ENCODE data around the gene C2CD2.

C2CD2 gene

GRCh38 chr21:41861255-41861654 is 92.6 kb downstream of the C2CD2 start:
- no peak for DNase-seq

DNA sequence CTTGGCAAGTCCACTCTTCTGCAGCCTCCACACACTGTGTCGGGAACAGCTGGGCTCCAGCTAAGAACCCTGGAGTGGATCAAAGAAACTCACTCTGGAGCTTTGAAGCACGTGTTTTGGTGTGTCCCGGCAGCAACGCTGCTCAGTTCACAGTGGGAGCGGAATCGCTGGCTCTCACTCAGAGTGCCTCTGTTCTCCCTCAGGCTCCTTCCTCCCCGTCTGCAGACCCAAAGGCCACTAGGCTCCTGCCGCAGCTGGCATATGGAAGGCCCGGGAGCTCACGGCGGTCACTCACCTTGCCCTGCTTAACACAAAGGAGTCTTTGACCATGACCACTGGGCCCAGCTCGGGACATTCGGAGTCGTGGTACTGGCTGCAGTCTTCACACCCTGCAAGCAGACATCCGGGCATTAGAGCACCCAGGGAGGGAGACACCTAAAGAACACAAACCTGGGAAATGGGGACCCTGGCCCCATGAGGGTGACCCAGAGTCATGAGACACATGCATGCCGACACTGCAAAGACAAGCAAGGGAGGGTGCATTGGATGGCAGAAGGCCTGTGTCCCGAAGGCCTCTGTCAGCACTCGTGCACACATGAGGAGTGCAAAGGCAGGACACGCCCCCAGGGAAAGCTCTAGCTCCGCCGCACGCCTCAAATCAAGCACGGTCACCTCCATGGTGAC is 94.4 kb downstream of the C2CD2 start:
- no peak for DNase-seq

DNA sequence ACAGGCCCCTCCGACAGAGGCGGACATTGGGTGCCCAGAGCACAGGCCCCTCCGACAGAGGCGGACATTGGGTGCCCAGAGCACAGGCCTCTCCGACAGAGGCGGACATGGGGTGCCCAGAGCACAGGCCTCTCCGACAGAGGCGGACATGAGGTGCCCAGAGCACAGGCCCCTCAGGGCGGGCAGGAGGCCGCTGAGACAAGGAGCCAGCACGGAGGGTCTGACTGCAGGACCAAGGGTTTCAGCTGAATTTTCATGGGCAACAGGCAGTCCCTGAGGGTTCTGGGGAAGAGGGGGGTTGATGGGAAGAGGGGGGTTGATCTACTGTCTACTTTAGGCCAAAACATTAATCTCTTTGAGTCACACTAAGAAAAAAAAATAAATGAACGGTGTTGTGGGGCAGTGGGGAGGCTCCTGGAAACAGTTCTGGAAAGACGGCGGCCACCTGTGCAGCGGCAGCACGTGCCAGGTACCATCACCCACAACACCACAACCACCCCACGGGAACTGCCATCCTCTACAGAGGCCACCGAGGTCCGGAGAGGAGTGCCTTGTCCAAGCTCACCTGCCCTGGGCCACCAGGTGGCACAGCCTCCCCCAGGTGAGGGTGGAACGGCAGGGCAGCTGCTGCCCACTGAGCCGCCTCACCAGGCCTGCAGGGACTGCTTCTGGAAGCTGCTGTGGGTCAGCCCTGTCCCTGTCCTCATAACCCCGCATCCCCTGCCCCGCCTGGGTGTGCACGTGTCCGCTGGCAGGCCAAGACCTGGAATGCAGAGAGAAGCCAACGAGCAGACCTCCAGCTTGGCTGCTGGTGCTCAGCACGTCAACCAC is 95.1 kb downstream of the C2CD2 start:
- DNase-seq, result no peak

DNA sequence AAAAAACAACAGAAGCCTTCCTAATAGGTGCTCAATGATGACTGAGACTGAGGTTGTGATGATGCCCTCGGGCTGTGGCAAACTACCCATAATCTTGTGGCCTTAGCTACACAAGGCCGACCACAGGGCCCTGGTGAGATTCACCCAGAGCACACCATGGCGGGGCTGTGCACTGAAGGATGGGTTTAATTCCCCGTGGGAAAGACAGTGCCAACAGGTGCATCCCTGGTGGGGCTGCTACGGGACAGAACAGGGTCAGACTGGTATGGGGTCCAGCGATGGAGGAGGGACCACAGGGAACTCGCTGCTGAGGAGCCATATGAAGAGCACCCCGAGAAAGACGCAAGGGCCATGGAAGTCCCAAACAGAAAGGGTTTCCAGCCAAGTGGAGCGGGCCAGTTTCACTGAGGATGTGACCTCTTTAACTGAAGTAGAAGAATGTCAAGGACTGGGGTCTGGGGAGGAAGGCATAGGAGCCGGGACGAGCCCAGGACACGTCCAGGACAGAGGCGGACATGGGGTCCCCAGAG is 96.0 kb downstream of the C2CD2 start:
- no peak for DNase-seq

- no peak for DNase-seq
Measured at GRCh38 chr21:41856572-41856971, 97.2 kb downstream of the C2CD2 start.

- no peak for DNase-seq
Measured at GRCh38 chr21:41854426-41854995, 99.3 kb downstream of the C2CD2 start.

GRCh38 chr21:41852929-41853320 is 100.9 kb downstream of the C2CD2 start:
- DNase-seq, result no peak

DNA sequence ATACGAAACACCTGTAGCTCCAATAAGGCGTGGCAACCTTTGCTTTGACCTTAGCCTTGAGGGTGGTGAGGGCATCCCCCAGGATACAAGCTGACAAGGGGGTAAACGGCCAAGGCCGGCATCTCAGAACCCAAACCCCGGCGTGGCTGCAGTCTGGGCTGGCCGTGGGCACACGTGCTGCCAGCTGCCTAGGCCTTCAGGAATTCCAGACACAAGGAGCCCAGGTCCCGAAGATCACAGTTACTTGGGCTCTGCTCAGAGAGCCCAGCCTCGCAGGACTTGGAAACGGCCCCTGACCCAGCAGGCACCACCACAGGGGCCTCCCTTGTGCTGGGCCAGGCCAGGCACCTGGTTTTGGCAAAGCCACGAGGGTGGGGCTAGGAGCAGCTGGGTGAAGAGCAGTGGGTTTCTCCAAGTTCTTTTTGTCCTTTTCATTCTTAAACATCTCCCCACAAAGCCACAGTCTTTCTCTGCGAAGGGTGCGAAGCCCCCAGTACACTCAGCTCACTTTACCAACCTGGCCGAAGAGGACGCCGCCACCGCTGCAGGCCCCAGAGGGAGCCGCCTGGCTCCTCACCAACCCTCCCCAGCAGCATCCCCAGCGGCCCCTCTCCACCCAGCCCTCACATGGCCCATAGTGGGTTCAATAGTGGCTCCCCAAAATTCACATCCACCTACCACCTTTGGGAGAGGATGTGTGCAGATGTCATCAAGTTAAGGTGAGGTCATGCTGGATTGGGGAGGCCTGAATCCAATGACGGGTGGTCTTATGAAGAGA is 101.5 kb downstream of the C2CD2 start:
- DNase-seq, result no peak

GRCh38 chr21:41851090-41851790 is 102.6 kb downstream of the C2CD2 start:
- peak; percentile 78 for DNase-seq

DNA sequence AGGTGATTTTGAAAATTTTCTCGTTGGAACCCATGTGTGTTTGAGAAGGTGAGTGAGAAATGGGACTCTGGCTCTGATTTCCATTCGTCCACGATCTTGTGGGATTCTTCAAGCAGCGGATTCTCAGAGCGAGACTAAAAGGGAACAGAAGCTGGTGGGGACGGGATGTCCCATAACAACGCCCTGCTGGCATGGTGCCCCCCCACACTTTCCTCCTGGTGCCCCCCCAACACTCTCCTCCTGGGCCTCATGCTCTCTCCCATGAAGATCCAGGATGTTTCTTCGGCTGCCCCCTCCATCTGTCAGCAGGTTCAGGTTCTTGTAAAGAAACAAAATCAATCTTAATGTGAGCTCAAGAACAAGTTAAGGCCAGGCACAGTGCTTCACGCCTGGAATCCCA is 103.7 kb downstream of the C2CD2 start:
- no peak for DNase-seq

DNA sequence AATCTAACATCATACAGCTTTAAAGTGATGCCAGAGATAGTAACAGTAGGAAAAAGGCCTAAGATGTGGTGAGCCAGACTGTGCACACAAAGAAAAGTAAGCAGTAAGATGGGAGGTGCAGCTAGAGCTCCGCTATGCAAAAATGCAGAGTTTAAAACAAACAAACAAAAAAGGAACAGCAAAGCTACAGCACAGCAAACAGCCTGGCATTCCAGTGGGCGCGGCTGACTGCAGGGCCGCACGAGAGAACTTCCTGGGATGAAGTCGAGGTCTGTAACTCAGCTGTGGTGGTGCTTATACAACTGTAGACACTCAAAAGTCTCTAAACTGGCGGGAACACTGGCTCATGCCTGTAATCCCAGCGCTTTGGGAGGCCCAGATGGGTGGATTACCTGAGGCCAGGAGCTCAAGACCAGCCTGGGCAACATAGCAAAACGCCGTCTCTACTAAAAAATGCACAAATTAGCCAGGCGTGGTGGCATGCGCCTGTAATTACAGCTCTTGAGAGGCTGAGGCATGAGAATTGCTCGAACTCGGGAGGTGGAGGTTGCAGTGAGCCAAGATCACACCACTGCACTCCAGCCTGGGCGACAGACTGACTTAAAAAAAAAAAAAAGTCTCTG is 104.7 kb downstream of the C2CD2 start:
- no peak for DNase-seq

- DNase-seq, result no peak
Measured at GRCh38 chr21:41848533-41848932, 105.3 kb downstream of the C2CD2 start.

DNA sequence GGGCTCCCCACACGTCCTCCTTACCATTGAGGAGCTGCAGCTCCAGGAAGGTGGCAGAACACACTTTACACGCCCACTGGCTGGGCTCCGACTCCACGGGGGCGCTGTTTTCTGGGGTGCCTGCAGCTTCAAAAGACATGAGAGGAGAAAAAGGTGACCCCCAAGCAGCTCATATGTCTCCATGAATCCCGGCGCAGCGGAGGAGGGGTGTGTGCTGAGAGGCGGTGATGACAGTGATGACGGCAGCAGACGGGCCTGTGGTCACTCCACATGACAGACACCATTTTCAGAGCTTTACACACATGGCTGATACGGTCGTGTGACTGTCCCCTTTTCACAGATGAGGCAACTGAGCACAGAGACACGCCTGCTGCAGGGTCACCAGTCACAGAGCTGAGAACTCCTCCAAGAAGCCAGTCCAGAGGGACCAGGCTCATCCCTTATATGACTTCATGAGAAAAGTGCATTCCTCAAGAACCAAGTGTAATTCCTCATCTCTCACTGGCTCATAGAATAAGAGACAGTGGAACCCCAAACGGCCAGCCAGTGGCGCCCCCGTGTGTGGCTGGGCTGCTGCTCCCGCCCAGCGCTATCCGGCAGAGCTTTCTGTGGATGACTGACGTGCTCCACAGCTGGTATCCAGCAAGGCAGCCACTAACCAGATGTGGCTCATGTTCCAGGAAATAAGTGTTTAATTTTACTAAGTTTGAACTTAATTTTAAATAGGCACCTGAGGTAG is 106.6 kb downstream of the C2CD2 start:
- DNase-seq, result no peak

DNA sequence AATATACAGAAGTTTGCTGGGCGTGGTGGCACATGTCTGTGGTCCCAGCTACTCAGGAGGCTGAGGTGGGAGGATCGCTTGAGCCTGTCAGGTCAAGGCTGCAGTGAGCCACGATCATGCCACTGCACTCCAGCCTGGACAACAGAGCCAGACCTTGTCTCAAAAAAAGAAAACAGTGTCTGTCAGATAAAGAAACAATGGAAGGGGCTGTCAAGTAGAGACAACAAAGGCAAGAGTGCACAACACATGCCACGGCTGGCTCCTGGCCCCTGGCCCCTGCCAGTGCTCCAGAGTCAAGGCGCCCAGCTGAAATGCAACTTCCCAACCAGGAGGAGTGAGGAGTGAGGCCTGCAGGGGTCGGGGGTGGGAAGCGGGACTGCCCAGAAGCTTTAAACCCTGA is 107.3 kb downstream of the C2CD2 start:
- DNase-seq, result no peak

- no peak for DNase-seq
Measured at GRCh38 chr21:41846033-41846317, 107.8 kb downstream of the C2CD2 start.

DNA sequence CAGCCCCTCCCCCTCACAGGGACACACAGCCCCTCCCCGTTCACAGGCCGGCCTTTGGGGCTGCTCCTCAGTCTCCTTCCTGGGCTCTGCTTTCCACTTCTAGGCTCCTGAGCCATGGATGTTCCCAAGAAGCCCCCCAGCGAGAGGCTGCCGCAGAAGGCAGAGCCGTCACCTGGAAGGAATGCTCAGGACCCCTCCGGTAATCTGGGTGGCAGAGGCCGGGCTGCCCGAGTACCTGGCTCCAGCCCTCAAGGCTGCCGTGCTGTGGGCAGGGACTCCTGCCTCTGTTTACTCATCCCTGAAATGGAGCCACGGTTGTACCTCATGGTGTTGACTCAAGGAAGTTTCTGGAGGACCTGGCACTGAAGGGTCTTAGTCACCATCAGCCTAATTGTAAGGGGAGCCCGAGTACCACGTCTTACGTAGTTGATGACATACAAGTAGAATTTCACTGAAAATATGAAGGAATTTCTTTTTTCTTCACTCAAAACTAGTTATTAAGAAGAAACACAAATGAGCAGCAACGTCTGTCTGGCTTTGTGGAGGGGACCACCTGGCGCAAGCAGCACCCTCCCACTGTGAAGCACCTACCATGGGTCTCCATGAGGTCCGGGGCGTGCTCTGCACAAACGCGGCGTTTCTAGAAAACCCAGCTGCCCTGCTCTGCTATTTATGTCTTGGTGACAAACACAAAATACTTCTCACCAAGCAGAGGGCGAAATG is 108.3 kb downstream of the C2CD2 start:
- DNase-seq, result no peak

DNA sequence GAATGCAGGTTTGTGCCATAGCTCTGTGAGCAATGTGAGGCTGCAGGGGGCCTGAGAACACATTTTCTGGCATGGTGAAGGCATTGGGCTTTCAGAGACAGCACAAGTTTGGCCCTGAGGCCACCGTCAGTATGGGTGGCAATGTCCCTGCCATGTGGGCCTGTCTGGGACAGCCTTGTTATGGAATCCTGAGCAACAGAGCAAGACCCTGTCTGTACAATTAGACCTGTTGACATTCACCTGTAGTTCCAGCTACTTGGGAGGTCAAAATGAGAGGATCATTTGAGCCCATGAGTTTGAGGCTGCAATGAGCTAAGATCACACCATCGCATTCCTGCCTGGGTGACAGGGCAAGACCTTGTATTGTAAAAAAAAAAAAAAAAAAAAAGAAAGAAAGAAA is 110.2 kb downstream of the C2CD2 start:
- DNase-seq, result no peak

DNA sequence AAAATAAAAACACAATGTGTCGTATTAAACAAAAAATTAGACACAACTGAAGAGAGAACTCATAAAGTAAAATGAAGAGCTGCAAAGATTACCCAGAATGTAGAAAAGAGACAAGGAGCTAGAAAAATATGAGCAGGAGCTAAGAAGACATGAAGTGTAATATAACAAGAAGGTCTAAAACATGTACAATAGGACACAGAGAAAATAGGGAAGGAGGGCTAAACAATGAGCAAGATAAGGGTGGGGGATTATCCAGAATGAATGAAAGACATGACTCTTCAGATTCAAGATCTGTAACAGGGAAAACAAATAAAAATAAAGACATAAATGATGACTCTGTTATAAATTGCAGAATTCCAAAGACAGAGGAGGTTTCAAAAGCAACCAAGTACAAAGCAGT is 112.9 kb downstream of the C2CD2 start:
- DNase-seq, result no peak

DNA sequence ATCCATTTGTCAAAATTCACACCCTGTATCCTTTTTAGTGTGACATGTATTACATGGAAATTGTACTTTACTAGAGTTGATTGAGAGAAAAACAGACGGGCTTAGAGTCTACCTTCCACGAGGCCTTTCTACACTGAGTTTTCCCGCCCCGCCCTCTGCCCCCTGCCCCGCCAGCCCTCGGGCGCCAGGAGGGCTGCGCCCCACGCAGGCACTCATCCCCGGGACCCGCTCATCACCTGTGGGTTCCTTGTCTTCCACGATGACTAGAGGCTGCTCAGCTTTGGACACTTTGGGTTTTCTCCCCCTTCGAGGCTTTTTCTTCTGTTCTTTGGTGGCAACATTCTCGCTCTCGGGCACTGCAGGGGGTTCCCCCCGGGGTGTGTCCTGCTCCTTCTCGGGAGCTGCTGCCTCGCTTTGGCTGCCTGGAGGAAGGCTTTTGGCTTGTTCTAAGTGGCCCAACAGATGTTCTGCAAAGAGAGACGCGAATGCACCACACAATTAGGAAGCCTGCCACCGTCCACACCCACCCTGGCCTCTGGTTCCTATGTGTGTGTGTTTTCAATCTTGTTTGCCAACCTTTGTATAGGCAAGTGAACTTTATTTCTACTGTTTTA is 114.3 kb downstream of the C2CD2 start:
- DNase-seq, result no peak

GRCh38 chr21:41837756-41838297 is 116.0 kb downstream of the C2CD2 start:
- DNase-seq, result no peak

Measured in DMS79 (cell line).